ENCODE measurements around the gene CDC42BPB. TPM values are rescaled to one million over a fixed set of nuclear protein-coding genes. Genes with fewer than 3 reads are reported as not detected.

CDC42BPB gene
- total RNA-seq, 1 donor from 2014 or later, result 48.2 TPM

- Mint-ChIP-seq H3K9me3 (no peaks in the 10 kb centered on the region), H3K4me3 (no peak overlapping the region), H3K4me1 (no peaks in the 10 kb centered on the region), H3K27me3 (ENCODE audit: insufficient read depth, low read depth) (no peaks in the 10 kb centered on the region), H3K27ac (no peak overlapping the region), H3K36me3 (peaks cover 7% of the 10 kb centered on the region)
- TF ChIP-seq EZH2 (IDR thresholded peaks at IDR 0.05) (no peak), EZH2phosphoT487 (IDR thresholded peaks at IDR 0.05) (no peak), CTCF (IDR thresholded peaks at IDR 0.05) (no peak)
- Histone ChIP-seq H3K27ac (no peak overlapping the region), H3K4me3 (no peak overlapping the region), H3K4me1 (no peaks in the 10 kb centered on the region), H2AFZ (replicated peaks) (no peak overlapping the region), H3K9ac (no peak overlapping the region), H3K9me3 (ENCODE audit: low read depth) (no peaks in the 10 kb centered on the region), H3K27me3 (no peaks in the 10 kb centered on the region), H3K79me2 (ENCODE audit: low read depth) (no peaks in the 10 kb centered on the region), H4K20me1 (ENCODE audit: low read depth) (no peaks in the 10 kb centered on the region), H3K36me3 (no peaks in the 10 kb centered on the region), H3F3A (ENCODE audit: low read depth) (no peaks in the 10 kb centered on the region), H3K4me2 (no peak overlapping the region)
- DNase-seq (ENCODE audit: low spot score), result no peak
These were observed 173.8 kb downstream of the CDC42BPB start for GRCh38 chr14:102883554-102883953.

- H3K27me3 Mint-ChIP-seq (ENCODE audit: insufficient read depth, low read depth), result no peaks in the 10 kb centered on the region
These were observed 174.2 kb downstream of the CDC42BPB start for GRCh38 chr14:102883089-102883541.

More at GRCh38 chr14:102883089-102883541, 174.2 kb downstream of the CDC42BPB start:
- H3K4me1 Mint-ChIP-seq, result no peaks in the 10 kb centered on the region
- H3K27ac Mint-ChIP-seq, result no peak overlapping the region
- no peaks in the 10 kb centered on the region for H4K20me1 ChIP-seq (ENCODE audit: low read depth)
- no peaks in the 10 kb centered on the region for H3K9me3 ChIP-seq (ENCODE audit: low read depth)
- no peak for TF ChIP-seq EZH2phosphoT487 (IDR thresholded peaks at IDR 0.05)
- no peak for TF ChIP-seq CTCF (IDR thresholded peaks at IDR 0.05)
- no peak for TF ChIP-seq EZH2 (IDR thresholded peaks at IDR 0.05)
- no peak overlapping the region for H3K4me3 ChIP-seq
- H3K4me3 Mint-ChIP-seq, result no peak overlapping the region
- peaks cover 7% of the 10 kb centered on the region for H3K36me3 Mint-ChIP-seq
- H3K27me3 ChIP-seq, result no peaks in the 10 kb centered on the region
- H3F3A ChIP-seq (ENCODE audit: low read depth), result no peaks in the 10 kb centered on the region
- H3K4me1 ChIP-seq, result no peaks in the 10 kb centered on the region
- H3K27ac ChIP-seq, result no peak overlapping the region
- DNase-seq (ENCODE audit: low spot score), result no peak
- H3K79me2 ChIP-seq (ENCODE audit: low read depth), result no peaks in the 10 kb centered on the region
- no peak overlapping the region for H3K9ac ChIP-seq
- H3K36me3 ChIP-seq, result no peaks in the 10 kb centered on the region
- H3K4me2 ChIP-seq, result no peak overlapping the region
- H3K9me3 Mint-ChIP-seq, result no peaks in the 10 kb centered on the region
- H2AFZ ChIP-seq (replicated peaks), result no peak overlapping the region

Other genes starting within 250 kb of the CDC42BPB start
- gene AMN, start 134.9 kb downstream of the CDC42BPB start, total RNA-seq (ENCODE audit: low replicate concordance), result 0.28 TPM in 1 of 2 replicates, not detected in the other
- gene LBHD2, start 26.7 kb upstream of the CDC42BPB start, total RNA-seq (ENCODE audit: low replicate concordance), result not detected in 2 replicates
- not detected in 2 replicates for gene EXOC3L4, start 37.2 kb upstream of the CDC42BPB start, total RNA-seq (ENCODE audit: low replicate concordance)
- 5.3 and 14.0 TPM in 2 replicates for gene TNFAIP2, start 65.9 kb upstream of the CDC42BPB start, total RNA-seq (ENCODE audit: low replicate concordance)

Measured in neural progenitor cell (in vitro differentiated cells).